ENCODE data around the gene TMEM72.

The TMEM72 gene

GRCh38 chr10:44914891-44915290, 3.8 kb downstream of the TMEM72 start:
- no peak overlapping the region for H3K4me3 ChIP-seq (ENCODE audit: low read depth, low read length)
- no peak for DNase-seq (ENCODE audit: low read depth)
- no peak for TF ChIP-seq CTCF (IDR thresholded peaks at IDR 0.05; ENCODE audit: insufficient read depth, low read depth, low read length, missing control alignments)

GRCh38 chr10:44916429-44916828, 5.3 kb downstream of the TMEM72 start:
- no peak for TF ChIP-seq CTCF (IDR thresholded peaks at IDR 0.05; ENCODE audit: insufficient read depth, low read depth, low read length, missing control alignments)
- H3K4me3 ChIP-seq (ENCODE audit: low read depth, low read length), result no peak overlapping the region
- DNase-seq (ENCODE audit: low read depth), result no peak

GRCh38 chr10:44917848-44918247, 6.7 kb downstream of the TMEM72 start:
- no peak for TF ChIP-seq CTCF (IDR thresholded peaks at IDR 0.05; ENCODE audit: insufficient read depth, low read depth, low read length, missing control alignments)

GRCh38 chr10:44920252-44920651, 9.1 kb downstream of the TMEM72 start:
- DNase-seq (ENCODE audit: low read depth), result no peak
- no peak overlapping the region for H3K4me3 ChIP-seq (ENCODE audit: low read depth, low read length)
- TF ChIP-seq CTCF (IDR thresholded peaks at IDR 0.05; ENCODE audit: insufficient read depth, low read depth, low read length, missing control alignments), result no peak

More at GRCh38 chr10:44917848-44918247, 6.7 kb downstream of the TMEM72 start:
- no peak for DNase-seq (ENCODE audit: low read depth)
- no peak overlapping the region for H3K4me3 ChIP-seq (ENCODE audit: low read depth, low read length)

- no peak for DNase-seq (ENCODE audit: low read depth)
- TF ChIP-seq CTCF (IDR thresholded peaks at IDR 0.05; ENCODE audit: insufficient read depth, low read depth, low read length, missing control alignments), result no peak
- no peak overlapping the region for H3K4me3 ChIP-seq (ENCODE audit: low read depth, low read length)
These were observed 9.9 kb downstream of the TMEM72 start for GRCh38 chr10:44921061-44921460.

GRCh38 chr10:44921506-44921905, 10.4 kb downstream of the TMEM72 start:
- TF ChIP-seq CTCF (IDR thresholded peaks at IDR 0.05; ENCODE audit: insufficient read depth, low read depth, low read length, missing control alignments), result no peak
- H3K4me3 ChIP-seq (ENCODE audit: low read depth, low read length), result no peak overlapping the region
- no peak for DNase-seq (ENCODE audit: low read depth)

- DNase-seq (ENCODE audit: low read depth), result no peak
- no peak overlapping the region for H3K4me3 ChIP-seq (ENCODE audit: low read depth, low read length)
- no peak for TF ChIP-seq CTCF (IDR thresholded peaks at IDR 0.05; ENCODE audit: insufficient read depth, low read depth, low read length, missing control alignments)
These were observed 10.9 kb downstream of the TMEM72 start for GRCh38 chr10:44922021-44922420.

Data from GM12865 (cell line).